GM19397 (cell line): ENCODE results near the gene HCFC1.
A peak's percentile ranks its signal among the peaks of the same experiment; 100 is the strongest.

ENCODE experiments used
- ATAC-seq: cut with Tn5 transposase; IDR thresholded peaks from one replicate; pipeline ENCODE4 v1.9.1; 2021; ENCODE audit warnings: mild to moderate bottlenecking, moderate library complexity; ENCODE audit not compliant: unreplicated experiment

HCFC1 gene

DNA sequence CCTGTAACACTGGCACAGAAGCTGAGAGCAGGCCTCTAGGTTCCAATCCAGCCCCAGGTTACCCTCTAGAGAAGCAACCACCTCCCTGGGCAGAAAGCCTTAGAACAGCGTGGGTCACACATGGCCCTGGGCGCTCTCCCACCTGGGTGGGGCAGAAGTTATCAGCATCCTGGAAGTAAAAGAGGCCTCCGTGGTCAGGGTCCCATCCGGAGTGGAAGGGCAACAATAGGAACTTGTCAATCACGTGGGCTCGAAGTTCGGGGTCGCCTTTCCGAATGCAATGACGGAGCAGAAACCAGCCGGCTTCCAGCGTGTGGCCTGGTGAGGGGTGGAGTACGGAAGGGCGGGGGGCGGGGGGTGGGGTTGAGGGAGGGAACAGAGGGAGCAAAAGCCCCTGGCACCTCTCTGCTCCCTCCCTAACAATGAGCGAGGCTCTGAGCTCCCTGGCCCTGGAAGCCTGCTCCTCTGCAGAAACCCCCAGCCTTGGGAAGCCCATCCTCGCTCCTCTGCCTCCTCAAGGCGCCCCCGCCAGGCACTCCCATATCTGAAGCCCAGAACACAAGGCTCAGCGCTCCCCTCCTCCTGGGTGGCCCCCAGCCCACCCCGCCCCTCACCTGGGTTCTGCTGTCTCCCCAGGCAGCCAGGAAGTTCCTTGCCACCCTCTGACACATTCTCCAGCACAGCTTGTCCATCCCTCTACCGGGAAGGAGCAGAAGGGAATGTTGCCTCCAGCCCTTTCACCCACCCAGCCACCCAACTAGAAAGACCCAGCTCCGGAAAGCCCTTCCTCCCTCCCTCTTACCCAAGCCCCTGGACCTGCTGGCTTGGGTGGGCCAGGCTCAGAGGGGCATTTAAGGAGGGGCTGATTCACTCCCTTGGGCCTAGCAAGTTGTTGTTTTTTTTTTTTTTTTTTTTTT lies 30.0 kb downstream of the HCFC1 start:
- ATAC-seq = no peak

- ATAC-seq = no peak
Measured at GRCh38 chrX:153939573-153939972, 32.0 kb downstream of the HCFC1 start.

DNA sequence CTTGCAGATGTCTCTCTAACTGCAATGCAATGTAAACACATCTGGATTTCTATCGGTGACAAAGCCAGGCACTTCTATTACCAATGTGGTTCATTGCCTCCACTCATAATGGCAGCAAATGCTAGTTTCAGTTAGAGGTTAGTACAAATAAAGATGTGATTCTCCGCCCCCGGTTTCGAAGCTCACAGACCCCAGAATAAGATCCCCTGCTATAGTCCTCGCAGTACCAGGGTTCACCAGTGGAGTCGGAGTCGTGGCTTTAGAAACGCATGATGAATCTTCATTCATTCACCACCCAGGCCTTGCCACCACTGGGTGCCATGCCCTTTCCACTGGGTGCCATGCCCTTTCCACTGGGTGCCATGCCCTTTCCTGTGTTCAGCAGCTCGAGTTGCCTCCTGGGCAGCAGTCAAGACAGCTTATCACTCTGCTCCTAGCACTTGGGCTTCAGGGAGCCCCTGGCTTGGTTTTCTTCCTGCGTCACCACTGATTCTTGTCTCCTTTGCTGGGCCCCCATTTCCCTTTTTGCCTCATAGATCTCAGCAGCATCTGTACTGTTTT lies 33.3 kb downstream of the HCFC1 start:
- ATAC-seq = no peak

DNA sequence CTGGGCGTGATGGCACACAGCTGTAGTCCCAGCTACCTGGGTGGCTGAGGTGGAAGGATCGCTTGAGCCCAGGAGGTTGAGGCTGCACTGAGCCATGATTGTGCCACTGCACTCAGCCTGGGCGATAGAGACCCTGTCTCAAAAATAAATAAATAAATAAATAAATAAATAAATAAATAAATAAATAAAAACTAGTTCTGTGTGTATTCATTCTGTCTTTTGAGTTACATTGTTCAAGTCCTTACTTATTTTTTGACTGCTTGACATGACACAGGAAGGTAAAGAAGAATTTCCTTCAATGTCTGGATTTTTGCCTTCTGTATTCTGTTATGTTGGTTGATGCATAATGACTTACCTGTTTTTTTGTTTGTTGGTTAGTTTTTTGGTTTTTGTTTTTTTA lies 34.6 kb downstream of the HCFC1 start:
- no peak for ATAC-seq

DNA sequence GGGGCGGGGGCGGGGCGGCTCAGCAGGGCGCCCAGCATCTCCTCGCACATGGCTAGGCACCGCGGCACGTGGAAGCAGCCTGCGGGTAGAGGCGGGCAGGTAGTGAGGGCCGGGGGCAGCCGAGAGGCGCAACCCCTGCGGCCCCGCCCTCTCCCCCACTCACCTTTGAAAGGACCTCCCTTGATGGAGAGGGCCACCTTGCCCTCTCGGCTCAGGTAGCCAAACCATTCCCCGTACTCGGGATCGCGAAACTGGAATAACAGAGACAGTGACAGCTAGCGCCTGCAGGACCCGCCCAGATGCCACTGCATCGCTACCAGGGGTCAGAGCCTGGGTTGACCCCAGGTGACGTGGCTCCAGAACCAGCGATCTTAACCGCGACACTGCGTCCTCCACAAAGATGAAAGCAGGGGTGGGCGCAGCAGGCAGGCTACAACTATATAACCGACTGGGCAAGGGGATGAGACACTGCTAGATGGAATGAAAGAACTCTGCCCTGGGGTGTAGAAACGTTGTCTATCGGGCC lies 36.2 kb downstream of the HCFC1 start:
- ATAC-seq = peak; percentile 31

DNA sequence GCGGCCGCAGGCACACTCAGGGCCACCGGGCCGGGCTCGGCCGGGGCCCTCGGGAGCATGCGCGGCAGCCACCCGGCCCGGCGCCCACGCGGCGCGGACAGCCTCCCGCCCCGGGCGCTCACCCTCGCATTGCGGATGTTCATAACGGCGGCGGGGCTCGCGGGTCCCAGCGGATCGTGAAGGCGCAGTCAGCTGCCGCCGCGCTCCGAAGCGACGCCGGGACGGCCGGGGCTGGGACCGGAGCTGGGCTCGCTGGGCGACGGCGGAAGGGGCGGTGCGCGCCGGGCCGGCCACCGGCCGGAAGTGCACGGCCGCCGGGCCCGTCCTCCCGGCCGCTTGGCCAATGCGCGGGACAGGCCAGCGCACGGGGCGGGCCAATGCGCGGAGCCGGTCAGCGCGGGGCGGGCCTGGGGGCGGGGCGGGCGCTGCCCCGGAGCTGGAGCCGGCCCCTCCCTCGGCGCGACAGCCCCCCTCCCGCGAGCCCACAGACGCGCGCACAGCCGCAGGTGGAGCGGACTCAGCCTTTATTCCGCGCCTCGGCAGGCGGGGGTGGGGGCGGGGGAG lies 36.8 kb downstream of the HCFC1 start, which contains the start of gene NAA10:
Gene NAA10 (minus strand): TSS at position 276 of the 564 bp plus-strand sequence. CDS start 133 bp downstream, at position 143.
- peak; percentile 81 for ATAC-seq

- peak; percentile 15 for ATAC-seq
Measured at GRCh38 chrX:153934148-153934761, 37.4 kb downstream of the HCFC1 start.

DNA sequence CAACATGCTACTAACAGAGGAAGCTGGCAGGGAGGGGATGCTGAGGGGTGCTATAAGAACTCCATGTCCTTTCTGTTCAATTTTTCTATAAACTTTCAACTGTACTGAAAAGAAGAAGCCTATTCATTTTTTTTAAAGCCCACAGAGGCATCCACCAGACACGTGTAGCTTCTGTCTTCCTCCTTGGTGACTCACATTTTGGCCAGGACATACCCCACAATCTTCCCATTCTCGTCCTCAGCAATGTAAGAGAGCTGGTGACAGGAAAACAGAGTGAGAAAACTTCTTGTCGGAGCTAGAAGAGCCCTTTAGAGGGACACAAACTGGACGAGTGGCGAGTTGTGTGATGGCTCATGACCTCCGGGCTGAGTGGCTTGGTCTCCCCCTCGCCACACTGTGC lies 37.9 kb downstream of the HCFC1 start:
- ATAC-seq = no peak

DNA sequence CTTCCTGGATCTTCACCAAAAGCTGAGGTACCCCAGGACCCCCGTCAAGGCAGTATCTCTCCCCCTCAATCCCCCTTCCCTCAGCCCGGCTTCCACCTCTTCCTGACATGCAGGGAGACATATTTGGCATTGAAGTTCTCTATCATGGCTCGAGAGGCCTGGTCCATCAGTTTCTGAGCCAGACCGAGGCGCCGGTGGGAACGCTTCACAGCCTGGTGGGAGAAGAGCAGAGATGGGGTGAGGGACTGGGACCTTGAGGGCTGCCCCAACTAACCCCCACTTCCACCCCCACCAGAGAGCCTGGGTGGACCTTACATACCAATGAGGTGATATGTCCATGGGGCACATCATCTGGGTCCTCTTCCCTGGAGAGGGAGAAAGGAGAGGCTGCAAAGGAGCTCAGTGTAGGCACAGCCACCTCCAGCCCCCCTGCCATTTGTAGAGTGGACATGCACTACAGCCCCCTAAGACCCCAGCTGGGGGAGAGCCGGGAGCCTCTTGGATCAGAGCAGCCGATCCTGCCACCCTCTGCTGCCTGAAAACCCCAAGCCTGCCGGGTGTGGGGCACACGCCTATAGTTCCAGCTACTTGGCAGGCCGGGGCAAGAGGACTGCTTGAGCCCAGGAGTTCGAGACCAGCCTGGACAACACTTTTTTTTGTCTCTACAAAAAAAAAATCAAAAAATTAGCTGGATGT lies 39.2 kb downstream of the HCFC1 start:
- no peak for ATAC-seq

DNA sequence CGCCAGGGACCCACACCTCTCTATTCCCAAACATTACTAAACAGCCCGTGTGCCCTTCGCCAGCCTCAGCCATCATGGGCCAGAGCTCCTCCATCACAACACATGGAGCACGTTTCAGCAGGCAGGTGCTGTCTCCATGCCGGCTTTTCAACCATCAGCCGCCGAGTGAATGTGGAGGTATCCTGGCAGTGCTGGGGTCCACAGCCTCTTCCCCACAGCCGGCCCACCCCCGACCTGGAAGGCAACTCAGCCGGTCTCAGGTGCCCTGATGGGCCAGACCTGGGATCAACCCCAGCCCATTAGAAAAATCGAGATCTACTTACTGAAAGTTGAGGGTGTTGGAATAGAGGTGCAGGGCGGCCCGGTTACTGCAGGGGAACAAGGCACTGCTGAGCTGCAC lies 39.9 kb downstream of the HCFC1 start:
- ATAC-seq = no peak

DNA sequence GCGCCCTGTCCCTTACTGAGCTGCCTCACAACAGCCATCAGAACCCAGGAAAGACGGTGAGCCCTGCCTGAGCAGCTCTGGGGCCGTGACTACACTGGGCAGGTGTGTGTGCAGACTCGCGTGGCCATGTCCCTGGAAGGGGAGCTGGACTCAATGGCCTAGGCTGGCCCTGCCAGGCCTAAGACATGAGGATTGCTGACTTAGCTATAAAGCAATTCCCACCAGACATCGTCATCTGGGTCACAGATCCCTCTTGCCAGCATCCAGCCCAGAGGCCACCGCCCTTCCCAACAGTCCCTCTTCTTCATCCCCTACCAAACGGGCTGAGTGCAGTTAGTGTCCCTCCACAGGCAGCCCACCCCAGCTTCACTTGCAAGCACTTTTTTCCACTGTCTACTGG lies 40.5 kb downstream of the HCFC1 start:
- ATAC-seq = no peak

GRCh38 chrX:153930011-153930910 lies 41.4 kb downstream of the HCFC1 start:
- no peak for ATAC-seq

DNA sequence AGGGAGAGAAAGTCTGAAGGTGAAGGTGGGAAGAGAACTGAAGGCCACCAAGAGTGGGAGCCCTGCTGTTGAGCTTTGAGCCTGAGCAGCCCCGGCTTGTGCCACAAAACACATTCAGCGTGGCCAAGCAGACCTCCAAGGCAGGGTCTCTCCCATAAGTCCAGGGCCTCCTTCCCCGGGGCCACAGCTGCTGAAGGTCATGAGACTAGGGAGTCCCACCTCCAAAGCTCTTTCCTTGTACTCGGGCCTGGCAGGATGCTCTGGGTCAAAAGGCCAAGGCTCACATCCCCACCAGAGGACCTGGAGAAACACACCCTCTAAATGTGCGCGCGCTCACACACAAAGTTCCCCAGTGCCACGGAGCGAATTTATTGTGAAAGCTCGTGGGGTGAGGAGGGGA lies 42.0 kb downstream of the HCFC1 start:
- ATAC-seq = no peak

GRCh38 chrX:153928846-153929245 lies 42.8 kb downstream of the HCFC1 start:
- no peak for ATAC-seq

DNA sequence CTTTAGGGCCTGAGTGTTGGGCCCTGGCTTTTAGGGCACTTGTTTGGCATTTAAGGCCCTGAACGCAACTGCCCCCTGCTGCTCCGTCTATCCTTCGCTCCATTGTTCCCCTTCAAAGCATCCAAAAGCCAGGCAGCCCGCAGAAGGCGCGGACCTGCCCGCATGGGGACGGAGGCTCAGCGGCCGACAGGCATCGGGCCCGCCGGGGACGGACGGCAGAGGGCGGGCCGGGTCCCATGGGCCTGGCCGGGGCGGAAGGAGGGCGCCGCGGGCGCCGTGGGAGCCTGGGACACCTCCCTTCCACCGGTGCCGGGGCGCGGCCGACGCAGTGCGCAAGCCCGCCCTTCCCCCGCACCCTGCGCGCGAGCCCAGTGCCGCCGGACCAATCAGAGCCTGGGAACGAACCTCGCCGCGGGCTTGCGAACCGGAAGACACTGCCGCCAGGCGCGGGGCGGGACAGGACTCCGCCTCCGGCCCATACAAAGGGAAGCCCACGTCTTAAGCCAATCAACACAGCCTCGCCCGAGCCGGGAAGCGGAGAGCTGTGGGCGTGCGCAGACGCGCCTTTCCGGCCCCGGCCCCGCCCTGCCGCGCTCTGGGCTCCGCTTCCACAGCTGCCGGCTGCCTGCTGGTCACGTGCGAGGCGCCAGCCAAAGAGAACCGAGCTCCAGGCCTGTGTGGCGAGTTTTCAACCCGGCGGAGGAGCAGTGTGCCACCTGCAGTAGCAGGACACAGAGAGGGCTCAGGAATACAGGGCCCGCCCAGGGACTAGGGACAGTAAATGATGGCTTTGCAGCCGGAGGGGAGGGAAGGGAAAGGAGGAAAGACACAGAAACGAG lies 43.5 kb downstream of the HCFC1 start:
- peak; percentile 71 for ATAC-seq

DNA sequence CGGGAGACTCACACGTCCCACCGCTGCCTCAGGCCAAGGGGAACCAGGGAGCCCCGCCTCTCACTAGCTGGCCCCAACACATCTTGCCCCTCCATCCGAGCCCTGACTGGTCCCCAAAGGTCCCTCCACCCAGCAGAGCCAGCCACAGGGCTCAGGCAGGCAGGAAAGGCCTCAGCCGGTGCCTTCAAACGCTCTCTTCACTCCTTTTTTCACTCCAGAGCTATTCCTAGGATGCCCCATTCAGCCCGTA lies 44.0 kb downstream of the HCFC1 start:
- no peak for ATAC-seq

DNA sequence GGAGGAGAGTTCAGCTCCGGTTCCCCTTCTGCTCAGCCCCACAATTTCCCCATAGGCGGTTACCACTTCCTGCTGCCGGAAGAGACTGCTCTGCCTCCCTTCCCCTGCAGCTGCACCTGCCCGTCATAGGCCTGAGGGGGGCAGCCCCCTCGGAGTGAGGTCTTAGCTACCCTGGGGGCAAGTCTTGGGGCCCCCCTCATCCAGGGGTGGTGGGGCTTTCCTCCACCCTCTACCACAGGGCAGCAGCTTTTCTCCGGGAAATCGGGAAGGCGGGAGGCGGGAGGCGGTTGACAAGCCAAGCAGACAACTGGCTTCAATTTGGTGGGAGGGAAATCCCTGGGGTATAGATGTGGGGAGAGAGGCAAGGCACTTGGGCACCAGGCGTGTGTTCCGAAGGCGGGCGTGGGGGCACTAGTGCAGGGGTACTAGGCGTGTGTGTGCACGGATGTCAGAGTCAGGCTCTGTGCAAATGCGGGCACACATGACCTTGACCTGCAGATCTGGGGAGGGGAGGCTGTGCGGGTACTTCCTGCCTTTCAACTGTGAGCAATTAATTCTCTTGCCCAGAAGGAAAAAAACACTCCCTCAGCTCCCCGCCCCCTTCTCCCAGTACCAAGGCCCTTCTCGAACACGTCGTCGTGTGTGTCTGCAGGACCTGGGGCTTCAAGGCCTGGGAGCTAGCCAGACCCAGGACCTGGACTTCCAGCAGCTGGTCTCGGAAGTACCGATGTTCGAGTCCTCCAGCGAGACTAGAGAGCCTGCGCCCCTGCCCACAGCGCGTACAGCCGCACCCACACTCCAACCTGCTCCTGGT lies 44.6 kb downstream of the HCFC1 start:
- ATAC-seq = peak; percentile 39

DNA sequence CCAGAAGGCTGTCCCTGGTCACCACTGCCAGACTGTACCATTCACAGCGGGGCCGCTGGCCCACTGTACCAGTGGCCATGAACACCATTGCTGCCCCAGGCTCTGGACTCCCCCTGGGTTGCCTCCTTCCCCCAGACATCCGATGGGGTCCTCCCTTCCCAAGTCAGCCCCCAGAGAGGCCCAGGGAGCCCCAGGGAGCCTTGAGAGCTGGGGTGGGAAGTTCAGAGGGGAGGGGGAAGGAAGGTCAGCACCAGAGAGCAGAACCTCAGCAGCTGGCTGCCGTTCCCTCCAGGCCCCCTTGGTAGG lies 45.1 kb downstream of the HCFC1 start:
- no peak for ATAC-seq
